Measurements from ENCODE around the gene GNAT3.

GNAT3 gene

GRCh38 chr7:80493121-80493849 is 18.6 kb downstream of the GNAT3 start:
- DNase-seq: no peak
- TF ChIP-seq, protein P1, sequence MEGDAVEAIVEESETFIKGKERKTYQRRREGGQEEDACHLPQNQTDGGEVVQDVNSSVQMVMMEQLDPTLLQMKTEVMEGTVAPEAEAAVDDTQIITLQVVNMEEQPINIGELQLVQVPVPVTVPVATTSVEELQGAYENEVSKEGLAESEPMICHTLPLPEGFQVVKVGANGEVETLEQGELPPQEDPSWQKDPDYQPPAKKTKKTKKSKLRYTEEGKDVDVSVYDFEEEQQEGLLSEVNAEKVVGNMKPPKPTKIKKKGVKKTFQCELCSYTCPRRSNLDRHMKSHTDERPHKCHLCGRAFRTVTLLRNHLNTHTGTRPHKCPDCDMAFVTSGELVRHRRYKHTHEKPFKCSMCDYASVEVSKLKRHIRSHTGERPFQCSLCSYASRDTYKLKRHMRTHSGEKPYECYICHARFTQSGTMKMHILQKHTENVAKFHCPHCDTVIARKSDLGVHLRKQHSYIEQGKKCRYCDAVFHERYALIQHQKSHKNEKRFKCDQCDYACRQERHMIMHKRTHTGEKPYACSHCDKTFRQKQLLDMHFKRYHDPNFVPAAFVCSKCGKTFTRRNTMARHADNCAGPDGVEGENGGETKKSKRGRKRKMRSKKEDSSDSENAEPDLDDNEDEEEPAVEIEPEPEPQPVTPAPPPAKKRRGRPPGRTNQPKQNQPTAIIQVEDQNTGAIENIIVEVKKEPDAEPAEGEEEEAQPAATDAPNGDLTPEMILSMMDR (IDR thresholded peaks at IDR 0.05; ENCODE audit: borderline replicate concordance, extremely low read depth, low read length, poor library complexity, severe bottlenecking): no peak
- no peak for TF ChIP-seq EZH2 (IDR thresholded peaks at IDR 0.05; ENCODE audit: borderline replicate concordance, low read depth, low read length, severe bottlenecking)
- Histone ChIP-seq H3K4me1 (ENCODE audit: insufficient read depth, low read length) (no peaks in the 10 kb centered on the region), H3K36me3 (ENCODE audit: insufficient read depth, low read length) (no peaks in the 10 kb centered on the region), H3K79me2 (ENCODE audit: insufficient read depth, low read length) (no peaks in the 10 kb centered on the region), H3K27me3 (ENCODE audit: insufficient read depth, low read length, poor library complexity) (no peaks in the 10 kb centered on the region), H3K27ac (ENCODE audit: low read length) (no peak overlapping the region), H2AFZ (ENCODE audit: low read depth, low read length) (no peak overlapping the region), H3K4me2 (ENCODE audit: insufficient read depth, low read length) (no peak overlapping the region), H4K20me1 (ENCODE audit: insufficient read depth, low read length) (no peaks in the 10 kb centered on the region), H3K9ac (ENCODE audit: low read depth, low read length) (no peak overlapping the region), H3K9me3 (ENCODE audit: insufficient read depth, low read length, severe bottlenecking) (no peaks in the 10 kb centered on the region), H3K4me3 (ENCODE audit: low read depth in 1 of 2, low read length in 2 of 2) (no peak overlapping the region)
- ATAC-seq (ENCODE audit: insufficient read depth, low read depth): no peak

DNA sequence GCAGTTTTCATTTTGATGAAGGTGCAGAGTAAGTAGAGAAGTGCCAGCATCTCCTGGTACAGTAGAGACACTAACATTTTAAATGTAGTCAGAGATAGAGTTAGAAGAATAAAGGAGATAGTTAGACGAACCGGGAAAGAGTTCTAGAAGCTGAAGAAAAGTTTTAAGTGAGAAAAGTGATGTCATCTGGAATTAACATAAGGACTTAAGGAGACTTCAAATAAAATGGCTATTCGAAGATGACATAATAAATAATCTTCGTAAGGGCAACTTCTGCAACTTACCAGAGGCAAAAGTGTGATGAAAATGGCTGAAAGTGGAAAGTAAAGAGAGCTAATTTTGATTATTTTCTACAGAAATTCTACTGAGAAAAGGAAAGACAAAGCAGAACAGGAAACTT is 20.4 kb downstream of the GNAT3 start:
- H4K20me1 ChIP-seq (ENCODE audit: insufficient read depth, low read length): no peaks in the 10 kb centered on the region
- no peak overlapping the region for H3K9ac ChIP-seq (ENCODE audit: low read depth, low read length)
- H3K9me3 ChIP-seq (ENCODE audit: insufficient read depth, low read length, severe bottlenecking): no peaks in the 10 kb centered on the region
- ATAC-seq (ENCODE audit: insufficient read depth, low read depth) (no peak), DNase-seq (no peak)
- no peak overlapping the region for H3K4me2 ChIP-seq (ENCODE audit: insufficient read depth, low read length)
- no peaks in the 10 kb centered on the region for H3K79me2 ChIP-seq (ENCODE audit: insufficient read depth, low read length)
- no peak overlapping the region for H3K27ac ChIP-seq (ENCODE audit: low read length)
- TF ChIP-seq, protein P1 (IDR thresholded peaks at IDR 0.05; ENCODE audit: borderline replicate concordance, extremely low read depth, low read length, poor library complexity, severe bottlenecking): no peak
- no peak for TF ChIP-seq EZH2 (IDR thresholded peaks at IDR 0.05; ENCODE audit: borderline replicate concordance, low read depth, low read length, severe bottlenecking)
- H2AFZ ChIP-seq (ENCODE audit: low read depth, low read length): no peak overlapping the region
- no peaks in the 10 kb centered on the region for H3K36me3 ChIP-seq (ENCODE audit: insufficient read depth, low read length)
- H3K4me3 ChIP-seq (ENCODE audit: low read depth in 1 of 2, low read length in 2 of 2): no peak overlapping the region
- no peaks in the 10 kb centered on the region for H3K27me3 ChIP-seq (ENCODE audit: insufficient read depth, low read length, poor library complexity)
- no peaks in the 10 kb centered on the region for H3K4me1 ChIP-seq (ENCODE audit: insufficient read depth, low read length)

- no peaks in the 10 kb centered on the region for H3K36me3 ChIP-seq (ENCODE audit: insufficient read depth, low read length)
- H3K9ac ChIP-seq (ENCODE audit: low read depth, low read length): no peak overlapping the region
- H2AFZ ChIP-seq (ENCODE audit: low read depth, low read length): no peak overlapping the region
- H3K79me2 ChIP-seq (ENCODE audit: insufficient read depth, low read length): no peaks in the 10 kb centered on the region
- ATAC-seq (ENCODE audit: insufficient read depth, low read depth) (no peak), DNase-seq (no peak)
- H3K9me3 ChIP-seq (ENCODE audit: insufficient read depth, low read length, severe bottlenecking): no peaks in the 10 kb centered on the region
- no peak overlapping the region for H3K27ac ChIP-seq (ENCODE audit: low read length)
- no peaks in the 10 kb centered on the region for H3K27me3 ChIP-seq (ENCODE audit: insufficient read depth, low read length, poor library complexity)
- H4K20me1 ChIP-seq (ENCODE audit: insufficient read depth, low read length): no peaks in the 10 kb centered on the region
- no peak overlapping the region for H3K4me3 ChIP-seq (ENCODE audit: low read depth in 1 of 2, low read length in 2 of 2)
- H3K4me1 ChIP-seq (ENCODE audit: insufficient read depth, low read length): no peaks in the 10 kb centered on the region
- H3K4me2 ChIP-seq (ENCODE audit: insufficient read depth, low read length): no peak overlapping the region
- TF ChIP-seq, protein P1 (IDR thresholded peaks at IDR 0.05; ENCODE audit: borderline replicate concordance, extremely low read depth, low read length, poor library complexity, severe bottlenecking): no peak
- no peak for TF ChIP-seq EZH2 (IDR thresholded peaks at IDR 0.05; ENCODE audit: borderline replicate concordance, low read depth, low read length, severe bottlenecking)
Observed at GRCh38 chr7:80488851-80489370, 23.0 kb downstream of the GNAT3 start.

Measured in DND-41 (cell line).